Measurements from ENCODE around the gene TCAF1. TPM values are rescaled to one million over a fixed set of nuclear protein-coding genes. Genes with fewer than 3 reads are reported as not detected.

TCAF1 gene
- total RNA-seq, 4 donors from 2014 or later: 38.2 to 62.7 (median 52.4) TPM

- 73% methylated on average over 3 of the region's 3 CpGs for whole genome bisulfite sequencing
- H3K27ac ChIP-seq (replicated peaks in 1 of 4): no peak overlapping the region
- H3K27me3 ChIP-seq: no peaks in the 10 kb centered on the region
- peak overlapping the region in 1 of 4 donors; percentile 56 for H3K4me3 ChIP-seq
- intact Hi-C loops (cut with DNase I): no loop called here
- H3K4me1 ChIP-seq: peaks cover 9 to 45% (median 39%) of the 10 kb centered on the region in 4 donors
- no peaks in the 10 kb centered on the region for H3K36me3 ChIP-seq
- TF ChIP-seq CTCF (IDR thresholded peaks at IDR 0.05): no peak
- no peak for TF ChIP-seq EP300 (IDR thresholded peaks at IDR 0.05)
- TF ChIP-seq POLR2A (IDR thresholded peaks at IDR 0.05; ENCODE audit: low read depth): no peak
- no peak for TF ChIP-seq POLR2AphosphoS5 (IDR thresholded peaks at IDR 0.05)
- H3K9me3 ChIP-seq: peaks cover 0 to 13% (median 0%) of the 10 kb centered on the region in 4 donors
- no peak for DNase-seq (ENCODE audit: extremely low spot score)
Measured at GRCh38 chr7:143885951-143886350, 16.0 kb downstream of the TCAF1 start.

GRCh38 chr7:143884969-143885559 is 16.9 kb downstream of the TCAF1 start:
- Histone ChIP-seq H3K4me3 (peak overlapping the region; percentile 53 to 64 (median 60)), H3K9me3 (peaks cover 0 to 13% (median 0%) of the 10 kb centered on the region in 4 donors), H3K27me3 (no peaks in the 10 kb centered on the region), H3K36me3 (no peaks in the 10 kb centered on the region), H3K27ac (replicated peaks in 1 of 4) (peak overlapping the region; percentile 52 to 74 (median 60)), H3K4me1 (peaks cover 11 to 50% (median 43%) of the 10 kb centered on the region in 4 donors)
- TF ChIP-seq POLR2AphosphoS5 (IDR thresholded peaks at IDR 0.05) (peak in 1 of 2 donors; percentile 26), POLR2A (IDR thresholded peaks at IDR 0.05; ENCODE audit: low read depth) (no peak), CTCF (IDR thresholded peaks at IDR 0.05) (no peak)
- peak; percentile 91 for DNase-seq (ENCODE audit: extremely low spot score)
- WGBS: 7% methylated on average over 13 of the region's 38 CpGs
- intact Hi-C loops (cut with DNase I): no loop called here

- no peaks in the 10 kb centered on the region for H3K27me3 ChIP-seq
- intact Hi-C loops (cut with DNase I): no loop called here
- H3K36me3 ChIP-seq: no peaks in the 10 kb centered on the region
- no peak for DNase-seq (ENCODE audit: extremely low spot score)
- TF ChIP-seq POLR2A (IDR thresholded peaks at IDR 0.05; ENCODE audit: low read depth) (no peak), POLR2AphosphoS5 (IDR thresholded peaks at IDR 0.05) (no peak), CTCF (IDR thresholded peaks at IDR 0.05) (no peak), EP300 (IDR thresholded peaks at IDR 0.05) (no peak)
- peak overlapping the region; percentile 53 to 64 (median 60) for H3K4me3 ChIP-seq
- H3K9me3 ChIP-seq: peaks cover 0 to 9% (median 0%) of the 10 kb centered on the region in 4 donors
- peak overlapping the region in 3 of 4 donors; percentile 53 to 74 (median 67) for H3K27ac ChIP-seq (replicated peaks in 1 of 4)
- peaks cover 11 to 50% (median 43%) of the 10 kb centered on the region in 4 donors for H3K4me1 ChIP-seq
- WGBS: 43% methylated on average over 11 of the region's 11 CpGs
Measured at GRCh38 chr7:143884241-143884968, 17.6 kb downstream of the TCAF1 start.

GRCh38 chr7:143882604-143883078 is 19.3 kb downstream of the TCAF1 start:
- H3K4me1 ChIP-seq: peaks cover 11 to 50% (median 43%) of the 10 kb centered on the region in 4 donors
- peak overlapping the region; percentile 80 to 85 (median 82) for H3K27ac ChIP-seq (replicated peaks in 1 of 4)
- peak overlapping the region; percentile 63 to 73 (median 70) for H3K4me3 ChIP-seq
- H3K9me3 ChIP-seq: no peaks in the 10 kb centered on the region
- H3K27me3 ChIP-seq: no peaks in the 10 kb centered on the region
- 0% methylated on average over 13 of the region's 28 CpGs for WGBS
- no peaks in the 10 kb centered on the region for H3K36me3 ChIP-seq
- no peak for TF ChIP-seq CTCF (IDR thresholded peaks at IDR 0.05)
- no peak for TF ChIP-seq EP300 (IDR thresholded peaks at IDR 0.05)
- no peak for TF ChIP-seq POLR2A (IDR thresholded peaks at IDR 0.05; ENCODE audit: low read depth)
- peak; percentile 56 to 57 for TF ChIP-seq POLR2AphosphoS5 (IDR thresholded peaks at IDR 0.05)
- DNase-seq (ENCODE audit: extremely low spot score): peak; percentile 91
- intact Hi-C loops (cut with DNase I): no loop called here

All from esophagus muscularis mucosa (tissue), 4 donors.